Heart left ventricle (tissue), 16 donors: ENCODE data around the gene FSTL4. TPM values are rescaled to one million over a fixed set of nuclear protein-coding genes. Genes with fewer than 3 reads are reported as not detected.

Source experiments
- ATAC-seq, 4 donors: fragments of 200-7000 bp; cut with Tn5 transposase; one replicate each; pipeline ENCODE4 v1.9.1; 2020 to 2022; ENCODE audit warnings: moderate library complexity in 4 of 4, mild to moderate bottlenecking in 3 of 4, moderate number of reproducible peaks in 1 of 4
- DNase-seq, 5 donors: peaks; one replicate each; pipeline ENCODE4 v3.0.0-alpha.2; 2020
- H3K27ac ChIP-seq, 12 donors: fragments of 200-600 bp; sonication (generic) in 4 of 12; one replicate each; pipeline versions ENCODE4 v1.5.0 to v1.8.0; 2016 to 2022; ENCODE audit warnings: mild to moderate bottlenecking in 2 of 12
- H3K27me3 ChIP-seq, 9 donors: fragments of 200-600 bp; sonication (generic) in 2 of 9; one replicate each; pipeline versions ENCODE4 v1.5.1 to v1.8.0; 2016 to 2022; ENCODE audit warnings: mild to moderate bottlenecking in 3 of 9
- H3K36me3 ChIP-seq, 9 donors: fragments of 200-600 bp; sonication (generic) in 2 of 9; one replicate each; pipeline versions ENCODE4 v1.5.0 to v1.8.0; 2018 to 2022; ENCODE audit warnings: mild to moderate bottlenecking in 2 of 9
- H3K4me1 ChIP-seq, 12 donors: fragments of 200-600 bp; sonication (generic) in 4 of 12; one replicate each; pipeline versions ENCODE4 v1.5.0 to v1.8.0; 2016 to 2022; ENCODE audit warnings: mild to moderate bottlenecking in 3 of 12
- H3K4me3 ChIP-seq, 12 donors: fragments of 200-600 bp; sonication (generic) in 4 of 12; one replicate each; pipeline versions ENCODE4 v1.5.0 to v1.8.0; 2017 to 2022; ENCODE audit warnings: mild to moderate bottlenecking in 9 of 12, moderate library complexity in 4 of 12
- H3K9me3 ChIP-seq, 12 donors: fragments of 200-600 bp; sonication (generic) in 4 of 12; one replicate each; pipeline versions ENCODE4 v1.5.0 to v1.8.0; 2016 to 2022; ENCODE audit warnings: mild to moderate bottlenecking in 1 of 12
- POLR2A ChIP-seq, 2 donors: fragments of 450-650 bp; IDR thresholded peaks; one replicate each; pipeline ENCODE4 v1.6.1; 2017; ENCODE audit warnings: antibody characterized with exemption in 2 of 2, mild to moderate bottlenecking in 2 of 2, moderate library complexity in 2 of 2
- WGBS, 4 donors: extraction: QIAGEN DNeasy Blood & Tissue Kit in 2 of 4; methylation state at CpG; one replicate each; pipeline versions ENCODE4 v1.1.5 to v1.1.7; 2013 to 2018; 5-methylcytosine and 5-hydroxymethylcytosine counted together
- intact Hi-C, 10 donors: fragments of 100-400 bp; cut with DNase I; formaldehyde crosslinking; loops; one replicate each; pipeline versions ENCODE4 v1.11.1 to v1.14.2; 2022
- polyA plus RNA-seq, 2 donors: library from polyadenylated mRNA; stranded (reverse); fragments of 200-250 nt; gene quantifications; one replicate each; pipeline ENCODE4 v1.2.3, GENCODE V29; 2013
- total RNA-seq, 9 donors: library from RNA; depleted of rRNA in 2 of 9; stranded (reverse); fragments of >200 nt in 2 of 9; fragmentation: NEBNext Ultra II Directional in 3 of 9; extraction: Animal tissue kit (Norgen Biotek cat#: 25700) in 3 of 9; gene quantifications; one replicate each; pipeline versions ENCODE4 v1.1.0 to v1.2.4, GENCODE V29; 2016 to 2023
- TF ChIP-seq, protein P1 (sequence below), 12 donors: fragments of 200-600 bp; sonication (generic) in 4 of 12; IDR thresholded peaks; one replicate each; pipeline versions ENCODE4 v1.5.0 to v1.8.0; 2018 to 2022; ENCODE audit warnings: antibody characterized with exemption in 12 of 12, mild to moderate bottlenecking in 5 of 12
- donor health status: ischemic (EF 13 %, LVEDD 7.1; RV severe dilation, severe dysfunction).
- donor health status: healthy with polysubstance abuse.
- donor health status: DM: no; HTN: yes; CAD: no.
- donor health status: DM: no; HTN: no; CAD: no.
- donor health status: ischemic (EF 25% LVEDD 6.9; RV normal size, moderate dysfunction).
- donor health status: ischemic (EF 25% LVEDD 5.7; RV mildly dilated, moderate dysfunction).
- donor health status: healthy.
- donor health status: DM: yes; HTN: yes; CAD: no.
- donor health status: ischemic (EF 35%, LVEDD 5.7; RV mildly dilated, moderate dysfunction).
- donor health status: nonischemic (EF 11% LVEDD 7.7; RV severe dilation, severe dysfunction).
- donor health status: DM: yes; HTN: yes; CAD: no.
- donor health status: PGD.
- donor health status: ischemic (EF 29% LVEDD 5.4; RV normal size, mild dysfunction).
- donor health status: nonischemic (EF 23%, LVEDD 6.1; RV moderate dilation, normal function).

FSTL4 gene
- total and polyA plus RNA-seq, 11 donors = 0.01 to 0.39 (median 0.17) TPM; not detected in 6

DNA sequence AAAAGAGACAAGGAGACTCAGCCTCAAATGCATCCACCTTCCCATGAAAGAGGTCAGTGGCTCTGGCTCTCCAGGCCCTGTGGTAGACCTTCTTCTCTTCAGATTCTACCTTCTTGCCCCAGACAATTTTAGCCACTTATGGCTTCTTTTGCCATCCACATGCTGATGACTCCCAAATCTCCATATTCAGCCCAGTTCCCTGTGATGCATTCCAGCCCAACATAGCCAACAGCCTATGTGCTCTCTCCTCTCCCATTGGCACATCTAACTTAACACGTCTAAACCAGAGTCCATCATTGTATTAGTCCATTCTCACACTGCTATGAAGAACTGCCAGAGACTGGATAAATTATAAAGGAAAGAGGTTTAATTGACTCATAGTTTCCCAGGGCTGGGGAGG, 108.8 kb downstream of the FSTL4 start:
- ATAC-seq (no peak), DNase-seq (no peak)
- H3K36me3 ChIP-seq = no peaks in the 10 kb centered on the region
- intact Hi-C loops = no loop called here
- H3K4me3 ChIP-seq = no peak overlapping the region
- H3K9me3 ChIP-seq = no peaks in the 10 kb centered on the region
- no peak overlapping the region for H3K27ac ChIP-seq
- 78 to 85% (median 82%) methylated on average over 1 of the region's 1 CpG for WGBS, 4 donors
- H3K4me1 ChIP-seq = no peaks in the 10 kb centered on the region
- TF ChIP-seq, protein P1, sequence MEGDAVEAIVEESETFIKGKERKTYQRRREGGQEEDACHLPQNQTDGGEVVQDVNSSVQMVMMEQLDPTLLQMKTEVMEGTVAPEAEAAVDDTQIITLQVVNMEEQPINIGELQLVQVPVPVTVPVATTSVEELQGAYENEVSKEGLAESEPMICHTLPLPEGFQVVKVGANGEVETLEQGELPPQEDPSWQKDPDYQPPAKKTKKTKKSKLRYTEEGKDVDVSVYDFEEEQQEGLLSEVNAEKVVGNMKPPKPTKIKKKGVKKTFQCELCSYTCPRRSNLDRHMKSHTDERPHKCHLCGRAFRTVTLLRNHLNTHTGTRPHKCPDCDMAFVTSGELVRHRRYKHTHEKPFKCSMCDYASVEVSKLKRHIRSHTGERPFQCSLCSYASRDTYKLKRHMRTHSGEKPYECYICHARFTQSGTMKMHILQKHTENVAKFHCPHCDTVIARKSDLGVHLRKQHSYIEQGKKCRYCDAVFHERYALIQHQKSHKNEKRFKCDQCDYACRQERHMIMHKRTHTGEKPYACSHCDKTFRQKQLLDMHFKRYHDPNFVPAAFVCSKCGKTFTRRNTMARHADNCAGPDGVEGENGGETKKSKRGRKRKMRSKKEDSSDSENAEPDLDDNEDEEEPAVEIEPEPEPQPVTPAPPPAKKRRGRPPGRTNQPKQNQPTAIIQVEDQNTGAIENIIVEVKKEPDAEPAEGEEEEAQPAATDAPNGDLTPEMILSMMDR (IDR thresholded peaks at IDR 0.05) = no peak
- no peak for TF ChIP-seq POLR2A (IDR thresholded peaks at IDR 0.05)
- no peaks in the 10 kb centered on the region for H3K27me3 ChIP-seq

DNA sequence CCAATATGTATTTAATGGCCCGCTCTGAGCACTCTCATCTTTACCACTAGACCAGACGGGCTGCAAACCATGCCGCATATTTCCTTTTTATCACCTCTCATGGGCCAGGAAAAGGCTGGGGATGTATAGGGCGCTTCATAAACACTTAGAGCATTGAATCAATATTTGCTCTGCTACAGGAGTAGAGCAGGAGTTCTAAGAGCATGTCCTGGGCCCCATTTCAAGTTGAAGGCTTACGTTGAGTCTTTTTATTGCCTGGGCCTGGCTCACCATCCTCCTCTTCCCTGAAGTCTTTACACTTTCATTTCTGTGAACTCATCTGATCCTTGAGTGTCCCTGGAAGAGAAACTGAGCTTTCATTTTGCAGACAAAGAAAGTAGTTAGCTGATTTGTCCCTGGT, 112.4 kb downstream of the FSTL4 start:
- no peaks in the 10 kb centered on the region for H3K4me1 ChIP-seq
- WGBS, 4 donors = 84 to 91% (median 89%) methylated on average over 5 of the region's 5 CpGs
- no peaks in the 10 kb centered on the region for H3K36me3 ChIP-seq
- intact Hi-C loops = no loop called here
- TF ChIP-seq, protein P1 (IDR thresholded peaks at IDR 0.05) = no peak
- TF ChIP-seq POLR2A (IDR thresholded peaks at IDR 0.05) = no peak
- ATAC-seq (no peak), DNase-seq (no peak)
- H3K27ac ChIP-seq = no peak overlapping the region
- H3K9me3 ChIP-seq = no peaks in the 10 kb centered on the region
- H3K4me3 ChIP-seq = no peak overlapping the region
- peaks cover 0 to 8% (median 0%) of the 10 kb centered on the region in 9 donors for H3K27me3 ChIP-seq

DNA sequence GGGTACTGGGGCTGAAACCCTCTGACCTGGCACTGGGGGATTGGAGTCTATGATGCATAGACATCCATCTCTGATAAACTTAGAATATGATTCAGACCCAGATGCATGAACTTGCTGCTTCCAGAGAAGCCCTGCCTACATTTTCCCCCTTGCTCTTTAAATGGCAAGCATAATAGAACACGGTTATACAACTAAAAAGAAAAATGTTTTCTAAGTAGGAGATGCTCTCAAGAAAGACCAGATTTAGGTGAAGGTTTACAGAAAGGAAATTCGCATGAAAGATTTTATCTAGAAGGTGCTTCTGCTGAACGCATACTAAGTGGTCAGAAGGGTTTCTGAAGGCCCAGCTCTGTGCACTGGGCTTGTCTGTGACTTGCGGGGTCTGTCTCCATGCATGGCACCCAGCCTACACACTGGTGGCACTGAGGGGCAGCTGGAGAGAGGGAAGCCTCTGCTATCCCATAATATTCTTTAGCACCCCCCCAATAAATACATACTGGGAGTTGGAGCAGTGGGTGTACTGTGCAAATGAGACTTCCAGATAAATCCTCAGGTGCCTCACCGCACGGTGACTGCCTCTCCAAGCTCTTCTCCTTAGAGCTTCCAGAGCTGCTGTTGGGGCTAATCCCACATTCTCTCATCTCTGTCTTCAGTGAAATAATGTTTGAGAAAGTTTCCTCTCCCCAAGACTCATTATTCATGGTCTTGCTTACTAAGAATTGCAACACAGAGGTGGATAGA, 114.6 kb downstream of the FSTL4 start:
- H3K36me3 ChIP-seq = no peaks in the 10 kb centered on the region

DNA sequence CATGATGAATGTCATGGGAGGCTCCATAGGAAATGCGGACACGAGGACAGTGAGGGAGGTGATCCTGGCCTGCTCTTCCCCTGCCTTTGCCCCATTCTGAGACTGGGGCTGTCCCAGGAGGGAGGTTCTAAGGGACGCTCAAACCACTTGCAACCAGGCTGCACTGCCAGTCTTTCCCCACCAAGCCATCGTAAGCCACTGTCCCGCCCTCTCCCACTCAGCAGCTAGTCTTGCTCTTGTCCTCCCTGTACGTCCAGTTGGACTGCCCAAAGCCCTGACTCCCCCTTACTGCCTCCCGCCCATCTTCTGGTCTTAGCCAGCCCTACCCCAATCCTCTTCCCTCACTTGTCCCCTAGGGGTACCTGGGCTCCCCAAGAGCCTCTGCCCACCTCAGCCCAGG, 115.7 kb downstream of the FSTL4 start:
- H3K4me3 ChIP-seq = no peak overlapping the region
- no peaks in the 10 kb centered on the region for H3K36me3 ChIP-seq
- no peaks in the 10 kb centered on the region for H3K4me1 ChIP-seq
- H3K27me3 ChIP-seq = peaks cover 0 to 8% (median 0%) of the 10 kb centered on the region in 9 donors
- H3K9me3 ChIP-seq = peaks cover 0 to 5% (median 0%) of the 10 kb centered on the region in 12 donors
- intact Hi-C loops = no loop called here
- TF ChIP-seq, protein P1 (IDR thresholded peaks at IDR 0.05) = no peak
- no peak for TF ChIP-seq POLR2A (IDR thresholded peaks at IDR 0.05)
- 83 to 86% (median 84%) methylated on average over 7 of the region's 7 CpGs for WGBS, 4 donors
- ATAC-seq = no peak
- no peak for DNase-seq
- no peak overlapping the region for H3K27ac ChIP-seq

More for the DNA sequence above, 114.6 kb downstream of the FSTL4 start:
- Histone ChIP-seq H3K9me3 (no peaks in the 10 kb centered on the region), H3K27ac (no peak overlapping the region), H3K27me3 (peaks cover 0 to 8% (median 0%) of the 10 kb centered on the region in 9 donors), H3K4me1 (no peaks in the 10 kb centered on the region), H3K4me3 (no peak overlapping the region)
- ATAC-seq = no peak
- DNase-seq = no peak
- intact Hi-C loops = no loop called here
- 83 to 89% (median 84%) methylated on average over 6 of the region's 6 CpGs for WGBS, 4 donors
- TF ChIP-seq POLR2A (IDR thresholded peaks at IDR 0.05) = no peak
- TF ChIP-seq, protein P1 (IDR thresholded peaks at IDR 0.05) = no peak
